Measurements from ENCODE around the gene MRPL12. TPM values are rescaled to one million over a fixed set of nuclear protein-coding genes. Genes with fewer than 3 reads are reported as not detected.

Gene MRPL12
- total and polyA plus RNA-seq, 2 experiments from 2014 or later: 4.3 to 78.5 TPM

- no peaks in the 10 kb centered on the region; the same call in 1 of the 2 replicates for H3K36me3 ChIP-seq (ENCODE audit: low read depth)
- H3K9me3 ChIP-seq (ENCODE audit: low read depth): no peaks in the 10 kb centered on the region
- in situ Hi-C loops (cut with MboI): no loop called here
- no peaks in the 10 kb centered on the region for H3F3A ChIP-seq (ENCODE audit: insufficient read depth)
- peaks cover 48% of the 10 kb centered on the region for H3K79me2 ChIP-seq (ENCODE audit: insufficient read depth)
- WGBS, 2 experiments (ENCODE audit: low coverage in 1 of 2, low lambda C conversion rate in 2 of 2, missing lambda C conversion rate in 2 of 2): 56 to 59% methylated on average over 30 of the region's 30 CpGs
- H3K27ac ChIP-seq: peak overlapping the region; percentile 45
- peak overlapping the region; percentile 88 for H3K4me3 ChIP-seq
- peak overlapping the region; percentile 84 for H3K4me2 ChIP-seq (ENCODE audit: unreplicated experiment)
- no peak for TF ChIP-seq EZH2phosphoT487 (IDR thresholded peaks at IDR 0.05; ENCODE audit: insufficient read depth, low read depth)
- no peak for TF ChIP-seq EZH2 (IDR thresholded peaks at IDR 0.05; ENCODE audit: insufficient read depth, poor library complexity, severe bottlenecking)
- H3K9me2 ChIP-seq (ENCODE audit: insufficient read depth): no peaks in the 10 kb centered on the region
- H3K4me1 ChIP-seq (ENCODE audit: insufficient read depth): peaks cover 14% of the 10 kb centered on the region
- peak overlapping the region; percentile 76 for H2AFZ ChIP-seq
- H4K20me1 ChIP-seq (ENCODE audit: insufficient read depth): no peaks in the 10 kb centered on the region
- H3K9ac ChIP-seq: peak overlapping the region; percentile 86
- no peaks in the 10 kb centered on the region for H3K27me3 ChIP-seq (replicated peaks; ENCODE audit: insufficient read depth)
- DNase-seq: peak; percentile 63
These were observed 37.7 kb upstream of the MRPL12 start for GRCh38 chr17:81665205-81666091.

- Histone ChIP-seq H3K36me3 (ENCODE audit: low read depth) (no peaks in the 10 kb centered on the region; the same call in 1 of the 2 replicates), H3K9ac (peak overlapping the region; percentile 86), H3K4me1 (ENCODE audit: insufficient read depth) (peaks cover 14% of the 10 kb centered on the region), H3F3A (ENCODE audit: insufficient read depth) (no peaks in the 10 kb centered on the region), H3K79me2 (ENCODE audit: insufficient read depth) (peaks cover 53% of the 10 kb centered on the region), H2AFZ (peak overlapping the region; percentile 76), H4K20me1 (ENCODE audit: insufficient read depth) (no peaks in the 10 kb centered on the region), H3K27me3 (replicated peaks; ENCODE audit: insufficient read depth) (no peaks in the 10 kb centered on the region), H3K4me3 (peak overlapping the region; percentile 88), H3K9me2 (ENCODE audit: insufficient read depth) (no peaks in the 10 kb centered on the region), H3K27ac (peak overlapping the region; percentile 45), H3K4me2 (ENCODE audit: unreplicated experiment) (peak overlapping the region; percentile 84), H3K9me3 (ENCODE audit: low read depth) (no peaks in the 10 kb centered on the region)
- in situ Hi-C loops (cut with MboI): no loop called here
- DNase-seq: peak; percentile 53
- 0 to 1% methylated on average over 14 to 16 of the region's 16 CpGs for WGBS, 2 experiments (ENCODE audit: low coverage in 1 of 2, low lambda C conversion rate in 2 of 2, missing lambda C conversion rate in 2 of 2)
- no peak for TF ChIP-seq EZH2phosphoT487 (IDR thresholded peaks at IDR 0.05; ENCODE audit: insufficient read depth, low read depth)
- no peak for TF ChIP-seq EZH2 (IDR thresholded peaks at IDR 0.05; ENCODE audit: insufficient read depth, poor library complexity, severe bottlenecking)
These were observed 37.1 kb upstream of the MRPL12 start for GRCh38 chr17:81666092-81666341.

GRCh38 chr17:81666342-81667191, 36.6 kb upstream of the MRPL12 start, which contains the start of the genes CCDC137 and OXLD1:
TSS of gene CCDC137 (plus strand) at chr17:81666737. CDS start at chr17:81666767, 30 bp downstream.
TSS of gene OXLD1 (minus strand) at chr17:81666605. CDS start at chr17:81666577, 28 bp downstream.
- peak within 1 kb of the TSS; percentile 86 for H3K9ac ChIP-seq
- H3K27ac ChIP-seq: peak within 1 kb of the TSS; percentile 45
- H3K27me3 ChIP-seq (replicated peaks; ENCODE audit: insufficient read depth): no peaks in the 10 kb centered on the region
- no peaks in the 10 kb centered on the region for H3K9me3 ChIP-seq (ENCODE audit: low read depth)
- no peaks in the 10 kb centered on the region; the same call in 1 of the 2 replicates for H3K36me3 ChIP-seq (ENCODE audit: low read depth)
- peak within 1 kb of the TSS; percentile 76 for H2AFZ ChIP-seq
- in situ Hi-C loops (cut with MboI): no loop called here
- H4K20me1 ChIP-seq (ENCODE audit: insufficient read depth): no peaks in the 10 kb centered on the region
- 1 to 2% methylated on average over 69 to 93 of the region's 96 CpGs for WGBS, 2 experiments (ENCODE audit: low coverage in 1 of 2, low lambda C conversion rate in 2 of 2, missing lambda C conversion rate in 2 of 2)
- H3K4me2 ChIP-seq (ENCODE audit: unreplicated experiment): peak within 1 kb of the TSS; percentile 84
- no peaks in the 10 kb centered on the region for H3F3A ChIP-seq (ENCODE audit: insufficient read depth)
- peak within 1 kb of the TSS; percentile 88 for H3K4me3 ChIP-seq
- DNase-seq: peak; percentile 99
- H3K79me2 ChIP-seq (ENCODE audit: insufficient read depth): peaks cover 55% of the 10 kb centered on the region
- no peaks in the 10 kb centered on the region for H3K9me2 ChIP-seq (ENCODE audit: insufficient read depth)
- H3K4me1 ChIP-seq (ENCODE audit: insufficient read depth): peaks cover 14% of the 10 kb centered on the region
- no peak for TF ChIP-seq EZH2 (IDR thresholded peaks at IDR 0.05; ENCODE audit: insufficient read depth, poor library complexity, severe bottlenecking)
- TF ChIP-seq EZH2phosphoT487 (IDR thresholded peaks at IDR 0.05; ENCODE audit: insufficient read depth, low read depth): no peak

- no peaks in the 10 kb centered on the region for H3K9me3 ChIP-seq (ENCODE audit: low read depth)
- no peaks in the 10 kb centered on the region for H4K20me1 ChIP-seq (ENCODE audit: insufficient read depth)
- H3K79me2 ChIP-seq (ENCODE audit: insufficient read depth): peaks cover 55% of the 10 kb centered on the region
- H3K9ac ChIP-seq: no peak overlapping the region
- 79 to 83% methylated on average over 16 to 18 of the region's 18 CpGs for WGBS, 2 experiments (ENCODE audit: low coverage in 1 of 2, low lambda C conversion rate in 2 of 2, missing lambda C conversion rate in 2 of 2)
- H3K4me1 ChIP-seq (ENCODE audit: insufficient read depth): peaks cover 14% of the 10 kb centered on the region
- H3K4me3 ChIP-seq: peak overlapping the region; percentile 88
- DNase-seq: peak; percentile 19
- TF ChIP-seq EZH2 (IDR thresholded peaks at IDR 0.05; ENCODE audit: insufficient read depth, poor library complexity, severe bottlenecking) (no peak), EZH2phosphoT487 (IDR thresholded peaks at IDR 0.05; ENCODE audit: insufficient read depth, low read depth) (no peak)
- H3K4me2 ChIP-seq (ENCODE audit: unreplicated experiment): peak overlapping the region; percentile 84
- no peaks in the 10 kb centered on the region for H3K9me2 ChIP-seq (ENCODE audit: insufficient read depth)
- no peak overlapping the region for H3K27ac ChIP-seq
- H3K27me3 ChIP-seq (replicated peaks; ENCODE audit: insufficient read depth): no peaks in the 10 kb centered on the region
- H2AFZ ChIP-seq: no peak overlapping the region
- no peaks in the 10 kb centered on the region for H3F3A ChIP-seq (ENCODE audit: insufficient read depth)
- in situ Hi-C loops (cut with MboI): no loop called here
- H3K36me3 ChIP-seq (ENCODE audit: low read depth): no peaks in the 10 kb centered on the region; the same call in 1 of the 2 replicates
These were observed 35.4 kb upstream of the MRPL12 start for GRCh38 chr17:81667754-81668153.

Measured in GM23248 (cell line).